ENCODE results near the gene AFMID. TPM values are rescaled to one million over a fixed set of nuclear protein-coding genes. Genes with fewer than 3 reads are reported as not detected.

Gene AFMID
- total and polyA plus RNA-seq, 2 of the 13 experiments (the other 11 are each of a cell fraction or from before 2014, with no cell fraction given), result 249 to 270 TPM

DNA sequence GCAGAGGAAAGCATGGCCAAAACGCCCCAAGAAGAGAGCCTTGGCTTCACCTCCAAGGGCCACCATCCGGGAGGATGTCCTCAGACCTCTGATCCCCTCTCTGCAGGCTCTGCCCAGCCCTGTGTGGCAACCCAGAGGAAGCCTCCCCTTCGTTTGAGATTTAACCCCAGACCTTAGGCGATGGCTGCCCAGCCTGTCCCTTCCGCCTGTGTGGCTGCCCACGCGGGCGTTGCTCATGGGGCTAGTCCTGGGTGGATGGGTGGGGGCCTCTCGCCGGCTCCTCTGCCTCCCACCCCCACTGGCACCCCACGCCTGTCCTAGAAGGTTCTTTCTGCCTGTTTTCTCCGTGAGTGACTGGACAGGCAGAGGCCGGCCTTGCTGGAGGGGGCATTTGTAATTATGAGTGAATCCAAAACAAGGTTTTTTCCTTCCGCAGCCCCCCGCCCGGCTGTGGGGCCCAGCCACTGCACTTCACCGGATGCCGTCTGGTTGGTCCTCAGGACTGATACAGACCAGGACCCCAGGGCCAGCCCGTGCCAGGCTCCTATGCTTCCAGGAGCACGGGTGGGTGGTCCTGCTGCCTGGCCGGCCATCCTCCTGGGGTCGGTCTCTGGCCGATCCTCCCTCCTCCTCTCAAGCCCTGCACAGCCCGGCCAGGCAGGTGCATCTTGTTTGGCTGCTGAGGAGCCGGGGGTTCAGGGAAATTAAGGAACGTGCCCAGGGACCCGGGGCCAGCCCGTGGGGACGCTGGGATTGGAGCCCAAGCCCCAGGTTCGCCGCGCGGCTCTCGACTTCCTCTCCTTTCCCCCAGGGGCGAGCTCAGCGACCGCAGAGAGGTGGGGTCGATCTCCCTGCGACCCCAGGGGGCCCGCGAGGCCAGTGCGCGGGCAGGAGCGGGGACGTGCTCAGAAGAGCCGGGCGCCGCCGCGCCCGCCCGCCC lies 44.1 kb downstream of the AFMID start, which contains the start of gene TMEM235:
Gene TMEM235 (plus strand): TSS at position 636 of the 940 bp plus-strand sequence. CDS start 393 bp downstream, outside the sequence.
- intact Hi-C loops (cut with micrococcal nuclease; ENCODE audit: unreplicated experiment), result no loop called here
- no peaks in the 10 kb centered on the region for H3K79me2 ChIP-seq (ENCODE audit: insufficient read depth, low read length)
- FAIRE-seq (no peak), DNase-seq (ENCODE audit: low spot score) (no peak), ATAC-seq (peak; percentile 36)
- CTCF ChIA-PET (ENCODE audit: low intra/inter-chr PET ratio, low total read pairs), result no interaction called here
- H2AFZ ChIP-seq (ENCODE audit: low read length), result no peak within 1 kb of the TSS
- no peak within 1 kb of the TSS for H3K9ac ChIP-seq (ENCODE audit: insufficient read depth, low read depth, low read length)
- no peak within 1 kb of the TSS for H3K27ac ChIP-seq (ENCODE audit: extremely low read length, insufficient read depth, low read length)
- H3K9me3 ChIP-seq (ENCODE audit: low read length), result no peaks in the 10 kb centered on the region
- H3K4me1 ChIP-seq (ENCODE audit: insufficient read depth, low read length), result peaks cover 22% of the 10 kb centered on the region; the same call in 1 of the 2 replicates
- no peaks in the 10 kb centered on the region for H3K36me3 ChIP-seq (replicated peaks in 1 of 2; ENCODE audit: control insufficient read depth in 1 of 2, insufficient read depth in 2 of 2, low read length in 2 of 2)
- H4K20me1 ChIP-seq (ENCODE audit: insufficient read depth, low read length), result no peaks in the 10 kb centered on the region
- peak within 1 kb of the TSS; percentile 56 for H3K4me2 ChIP-seq (ENCODE audit: low read depth, low read length)
- peak within 1 kb of the TSS in 2 of 3 experiments; percentile 27 to 48; a peak in 1 of 6 replicates for H3K4me3 ChIP-seq (replicated peaks in 1 of 3; ENCODE audit: insufficient read depth in 1 of 3, low read depth in 2 of 3, low read length in 3 of 3)
- POLR2A ChIA-PET, result interaction anchor here (1.3 kb wide), 1 partner anchor 10 kb away, joined by 6 read pairs; no protein-coding TSS in a partner anchor
- BruUV-seq (replicated peaks), result no TSS peak
- in situ Hi-C loops (cut with HindIII; ENCODE audit: extremely low pct_ligation_motif_present, low pct_unique_long_range_greater_than_20kb), result no loop called here
- peaks cover 16 to 65% of the 10 kb centered on the region in 2 experiments for H3K27me3 ChIP-seq (ENCODE audit: control insufficient read depth in 1 of 2, insufficient read depth in 2 of 2, low read length in 2 of 2)
- whole genome bisulfite sequencing (ENCODE audit: low lambda C conversion rate), result 6% methylated on average over 16 of the region's 52 CpGs
- TF ChIP-seq ZNF224 (CRISPR knock-in tag; IDR thresholded peaks at IDR 0.05) (no peak), ZFP36L2 (CRISPR knock-in tag; IDR thresholded peaks at IDR 0.05) (no peak), DMAP1 (CRISPR knock-in tag; IDR thresholded peaks at IDR 0.05) (no peak), ZNF563 (CRISPR knock-in tag; IDR thresholded peaks at IDR 0.05) (no peak), ZNF883 (CRISPR knock-in tag; IDR thresholded peaks at IDR 0.05; ENCODE audit: not compliant biosample characterization) (no peak), EZH2 (conservative IDR thresholded peaks at IDR 0.05; ENCODE audit: low read depth, low read length) (peak; percentile 24; the same call in 1 of the 2 replicates), ZNF543 (CRISPR knock-in tag; IDR thresholded peaks at IDR 0.05) (no peak), ZBTB40 (IDR thresholded peaks at IDR 0.05) (no peak), ZBTB40 (CRISPR knock-in tag; IDR thresholded peaks at IDR 0.05) (no peak), TAF15 (IDR thresholded peaks at IDR 0.05; ENCODE audit: low read depth, low read length, poor library complexity, severe bottlenecking) (peak; percentile 36), NPAS2 (CRISPR knock-in tag; IDR thresholded peaks at IDR 0.05; ENCODE audit: borderline replicate concordance) (no peak)
- TF ChIP-seq, protein P1, sequence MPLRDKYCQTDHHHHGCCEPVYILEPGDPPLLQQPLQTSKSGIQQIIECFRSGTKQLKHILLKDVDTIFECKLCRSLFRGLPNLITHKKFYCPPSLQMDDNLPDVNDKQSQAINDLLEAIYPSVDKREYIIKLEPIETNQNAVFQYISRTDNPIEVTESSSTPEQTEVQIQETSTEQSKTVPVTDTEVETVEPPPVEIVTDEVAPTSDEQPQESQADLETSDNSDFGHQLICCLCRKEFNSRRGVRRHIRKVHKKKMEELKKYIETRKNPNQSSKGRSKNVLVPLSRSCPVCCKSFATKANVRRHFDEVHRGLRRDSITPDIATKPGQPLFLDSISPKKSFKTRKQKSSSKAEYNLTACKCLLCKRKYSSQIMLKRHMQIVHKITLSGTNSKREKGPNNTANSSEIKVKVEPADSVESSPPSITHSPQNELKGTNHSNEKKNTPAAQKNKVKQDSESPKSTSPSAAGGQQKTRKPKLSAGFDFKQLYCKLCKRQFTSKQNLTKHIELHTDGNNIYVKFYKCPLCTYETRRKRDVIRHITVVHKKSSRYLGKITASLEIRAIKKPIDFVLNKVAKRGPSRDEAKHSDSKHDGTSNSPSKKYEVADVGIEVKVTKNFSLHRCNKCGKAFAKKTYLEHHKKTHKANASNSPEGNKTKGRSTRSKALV (CRISPR knock-in tag; IDR thresholded peaks at IDR 0.05), result 0 out of 2 replicates have a peak, but pooled peaks have one; percentile 47

All from HepG2 (cell line).